Measurements from ENCODE around the gene CCT2.
"Not testable (repeated sequence)": the region's sequence is repeated elsewhere in the genome, so short reads cannot be mapped to it uniquely, and the experiment has no call there.

The CCT2 gene

GRCh38 chr12:69589082-69589481 is 3.8 kb downstream of the CCT2 start:
- no peak for DNase-seq

GRCh38 chr12:69595689-69596088 is 10.4 kb downstream of the CCT2 start:
- DNase-seq = no peak

- DNase-seq = no peak
Observed at GRCh38 chr12:69598174-69598753, 13.0 kb downstream of the CCT2 start.

DNA sequence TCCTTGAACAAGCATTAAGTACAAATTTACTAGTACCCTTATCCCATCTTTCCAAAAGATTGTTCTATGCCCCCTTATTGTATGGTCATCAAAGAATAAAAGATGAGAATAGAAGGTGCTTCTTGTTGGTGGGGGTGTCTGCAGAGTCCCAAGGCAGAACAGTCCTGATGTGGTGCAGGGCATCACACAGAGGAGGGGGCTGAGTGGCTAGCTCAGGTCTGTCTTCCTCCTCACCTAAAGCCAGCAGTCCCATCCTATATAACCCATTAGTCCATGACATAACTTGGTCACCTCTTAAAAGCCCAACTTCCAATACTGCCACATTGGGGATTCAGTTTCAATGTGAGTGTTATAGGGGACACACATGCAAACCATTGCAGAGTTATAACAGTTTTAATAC is 15.5 kb downstream of the CCT2 start:
- no peak for DNase-seq

GRCh38 chr12:69601962-69602685 is 16.9 kb downstream of the CCT2 start:
- no peak for DNase-seq

DNA sequence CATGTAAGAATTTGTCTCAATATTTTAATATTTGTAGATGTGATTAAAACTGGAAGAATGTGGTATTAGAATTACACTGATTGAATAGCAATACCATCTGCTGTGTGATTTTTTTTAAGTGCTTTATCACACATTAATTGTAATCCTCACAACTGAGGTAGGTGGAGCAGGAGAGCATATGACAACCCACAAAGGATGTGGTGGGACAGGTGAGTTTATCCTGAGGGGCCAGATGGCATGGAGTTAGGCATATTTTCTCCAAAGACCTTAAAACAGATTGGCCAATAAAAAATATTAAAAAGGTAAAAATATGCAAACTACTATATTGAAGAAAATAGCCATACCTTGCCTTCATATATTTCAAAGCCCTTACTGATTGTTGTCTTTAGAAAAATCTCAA is 17.7 kb downstream of the CCT2 start:
- no peak for DNase-seq

DNA sequence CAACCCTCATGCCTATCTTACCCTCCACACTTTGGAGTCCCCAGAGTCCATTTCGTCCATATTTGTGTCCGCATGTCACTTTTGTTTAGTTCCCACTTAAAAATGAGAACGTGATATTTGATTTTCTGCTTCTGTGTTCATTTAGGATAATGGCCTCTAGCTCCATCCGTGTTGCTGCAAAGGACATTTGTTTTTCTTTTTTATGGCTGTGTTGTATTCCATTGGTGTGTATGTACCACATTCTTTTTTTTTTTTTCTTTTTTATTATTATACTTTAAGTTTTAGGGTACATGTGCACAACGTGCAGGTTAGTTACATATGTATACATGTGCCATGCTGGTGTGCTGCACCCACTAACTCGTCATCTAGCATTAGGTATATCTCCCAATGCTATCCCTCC is 18.3 kb downstream of the CCT2 start:
- DNase-seq = not testable (repeated sequence)

DNA sequence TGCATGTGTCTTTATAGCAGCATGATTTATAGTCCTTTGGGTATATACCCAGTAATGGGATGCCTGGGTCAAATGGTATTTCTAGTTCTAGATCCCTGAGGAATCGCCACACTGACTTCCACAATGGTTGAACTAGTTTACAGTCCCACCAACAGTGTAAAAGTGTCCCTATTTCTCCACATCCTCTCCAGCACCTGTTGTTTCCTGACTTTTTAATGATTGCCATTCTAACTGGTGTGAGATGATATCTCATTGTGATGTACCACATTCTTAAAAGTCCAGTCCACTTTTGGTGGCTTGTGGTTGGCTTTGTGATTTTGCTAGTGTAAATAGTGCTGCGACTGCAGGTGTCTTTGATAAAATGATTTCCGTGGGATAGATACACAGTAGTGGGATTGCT is 19.0 kb downstream of the CCT2 start:
- not testable (repeated sequence) for DNase-seq

- DNase-seq = no peak
Observed at GRCh38 chr12:69608114-69608513, 22.9 kb downstream of the CCT2 start.

GRCh38 chr12:69610126-69610525 is 24.9 kb downstream of the CCT2 start:
- DNase-seq = no peak

- no peak for DNase-seq
Observed at GRCh38 chr12:69610729-69611128, 25.5 kb downstream of the CCT2 start, which contains the start of gene LRRC10. TSS of gene LRRC10 (minus strand) at chr12:69610907. CDS start at chr12:69610838, 69 bp downstream.

GRCh38 chr12:69613351-69613750 is 28.1 kb downstream of the CCT2 start:
- no peak for DNase-seq

GRCh38 chr12:69616025-69616424 is 30.8 kb downstream of the CCT2 start:
- no peak for DNase-seq

GRCh38 chr12:69619050-69619449 is 33.8 kb downstream of the CCT2 start:
- no peak for DNase-seq

DNA sequence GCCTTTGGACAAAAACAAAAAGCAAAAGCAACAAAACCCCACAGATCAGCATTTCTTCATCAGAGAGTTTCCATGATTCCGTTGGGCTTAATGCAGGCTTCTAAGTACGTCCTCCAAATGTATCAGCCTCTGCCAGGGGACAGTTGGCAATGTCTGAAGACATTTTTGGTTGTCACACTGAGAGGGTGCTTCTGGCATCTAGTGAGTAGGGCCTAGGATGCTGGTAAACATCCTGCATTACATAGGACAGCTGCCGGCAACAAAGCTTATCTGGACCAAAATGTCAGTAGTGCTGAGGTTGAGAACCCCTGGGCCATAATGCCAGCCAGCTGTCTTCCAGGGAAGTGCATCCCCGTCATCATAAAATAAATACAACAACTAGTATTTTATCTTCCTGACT is 34.8 kb downstream of the CCT2 start:
- no peak for DNase-seq

- no peak for DNase-seq
Observed at GRCh38 chr12:69620921-69621320, 35.7 kb downstream of the CCT2 start.

- no peak for DNase-seq
Observed at GRCh38 chr12:69621551-69621950, 36.3 kb downstream of the CCT2 start.

- DNase-seq = no peak
Observed at GRCh38 chr12:69623970-69624369, 38.7 kb downstream of the CCT2 start.

GRCh38 chr12:69627501-69627900 is 42.2 kb downstream of the CCT2 start:
- no peak for DNase-seq

DNA sequence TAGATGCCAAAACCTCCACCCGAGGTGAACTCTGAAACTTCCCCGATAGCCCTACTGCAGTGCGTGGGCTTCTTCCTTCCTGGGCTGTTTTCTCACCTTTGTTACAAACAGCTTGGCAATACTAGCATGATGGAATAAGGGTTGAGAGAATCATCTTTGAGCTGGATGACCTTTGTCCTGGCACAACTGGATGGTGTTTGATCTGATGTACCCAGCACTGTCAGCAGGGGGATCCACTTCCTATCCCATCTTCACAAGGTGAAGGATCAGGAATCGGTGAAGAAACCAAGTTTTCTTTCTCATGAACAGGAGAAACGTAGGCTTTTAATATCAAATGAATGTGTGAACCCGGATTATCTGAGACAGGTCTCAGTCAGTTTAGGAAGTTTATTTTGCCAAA is 44.9 kb downstream of the CCT2 start:
- DNase-seq = no peak

- no peak for DNase-seq
Observed at GRCh38 chr12:69633061-69633460, 47.8 kb downstream of the CCT2 start.

DNA sequence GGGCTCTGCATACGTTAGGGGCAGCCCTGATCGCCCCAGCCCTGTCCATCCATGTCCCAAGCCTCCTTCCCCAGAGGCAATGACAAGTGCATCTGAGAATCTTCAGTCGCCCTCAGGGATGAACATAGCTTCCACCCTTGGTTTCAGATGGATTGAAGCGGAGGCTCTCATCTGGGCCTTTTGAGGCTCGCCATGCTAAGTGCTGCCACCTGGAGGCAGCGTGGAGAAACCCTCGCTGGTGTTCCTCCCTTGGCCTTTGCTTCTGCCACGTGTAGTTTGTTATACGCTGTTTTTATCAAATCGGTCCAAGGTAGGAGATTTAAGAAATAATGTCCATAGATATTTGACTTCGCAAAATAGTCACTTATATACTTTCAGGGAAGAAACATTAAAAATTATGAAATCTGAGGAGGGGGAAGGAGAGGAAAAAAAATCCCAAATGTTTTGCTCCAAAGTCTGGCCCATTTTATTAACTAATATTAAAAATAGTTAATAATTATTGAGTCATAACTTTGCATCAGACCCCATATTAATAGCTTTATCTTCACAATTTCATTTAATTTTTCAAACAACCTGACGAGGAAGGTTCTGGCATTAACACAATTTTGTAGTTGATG is 54.2 kb downstream of the CCT2 start:
- DNase-seq = peak; percentile 39

- no peak for DNase-seq
Observed at GRCh38 chr12:69641546-69641945, 56.3 kb downstream of the CCT2 start.

GRCh38 chr12:69642531-69642930 is 57.3 kb downstream of the CCT2 start:
- DNase-seq = no peak
